Astrocyte of the cerebellum (primary cell): Measurements from ENCODE around the gene PRICKLE2.

Experiments used
- DNase-seq: peaks from one replicate; pipeline ENCODE4 v3.0.0-alpha.2; 2011; ENCODE audit warnings: low read depth
- H3K4me3 ChIP-seq: 2 replicates; pipeline ENCODE4 v1.5.1; 2011; ENCODE audit warnings: mild to moderate bottlenecking, low read depth, low read length, moderate library complexity
- CTCF ChIP-seq: IDR thresholded peaks from 2 replicates; pipeline ENCODE4 v1.5.1; 2012; ENCODE audit warnings: low read length, low read depth, moderate library complexity, mild to moderate bottlenecking; ENCODE audit errors: missing control alignments
- in situ Hi-C: cut with HindIII; loops from 2 replicates; pipeline ENCODE4 v1.10.0; 2017; ENCODE audit warnings: low sequenced_read_pairs

The PRICKLE2 gene

GRCh38 chr3:64121750-64122311 is 103.4 kb downstream of the PRICKLE2 start:
- no peak for TF ChIP-seq CTCF
- DNase-seq: no peak
- in situ Hi-C loops: no loop called here
- no peak overlapping the region for H3K4me3 ChIP-seq

- H3K4me3 ChIP-seq: no peak overlapping the region
- no peak for DNase-seq
- TF ChIP-seq CTCF: no peak
- in situ Hi-C loops: no loop called here
Measured at GRCh38 chr3:64120876-64121275, 104.4 kb downstream of the PRICKLE2 start.

GRCh38 chr3:64117483-64117882 is 107.8 kb downstream of the PRICKLE2 start:
- DNase-seq: no peak
- no peak for TF ChIP-seq CTCF
- in situ Hi-C loops: no loop called here
- no peak overlapping the region for H3K4me3 ChIP-seq

- no peak for DNase-seq
- H3K4me3 ChIP-seq: no peak overlapping the region
- in situ Hi-C loops: no loop called here
- TF ChIP-seq CTCF: no peak
Measured at GRCh38 chr3:64114651-64115050, 110.6 kb downstream of the PRICKLE2 start.

GRCh38 chr3:64111872-64112271 is 113.4 kb downstream of the PRICKLE2 start:
- TF ChIP-seq CTCF: no peak
- DNase-seq: no peak
- in situ Hi-C loops: no loop called here
- H3K4me3 ChIP-seq: no peak overlapping the region

- DNase-seq: no peak
- TF ChIP-seq CTCF: no peak
- in situ Hi-C loops: no loop called here
- no peak overlapping the region for H3K4me3 ChIP-seq
Measured at GRCh38 chr3:64111083-64111482, 114.2 kb downstream of the PRICKLE2 start.

- no peak overlapping the region for H3K4me3 ChIP-seq
- TF ChIP-seq CTCF: no peak
- in situ Hi-C loops: no loop called here
- DNase-seq: no peak
Measured at GRCh38 chr3:64110071-64110470, 115.2 kb downstream of the PRICKLE2 start.
